GM12875 (cell line): Measurements from ENCODE around the gene PCDH15.
"Not testable (repeated sequence)": the region's sequence is repeated elsewhere in the genome, so short reads cannot be mapped to it uniquely, and the experiment has no call there.

Source experiments
- H3K4me3 ChIP-seq: one replicate; pipeline ENCODE4 v1.5.1; 2011; ENCODE audit warnings: low read depth, low read length, control low read depth
- TF ChIP-seq, protein P1 (sequence below): IDR thresholded peaks from 2 replicates; pipeline ENCODE4 v1.5.1; 2011; ENCODE audit warnings: low read depth, mild to moderate bottlenecking, control low read depth, inconsistent platforms, low read length, moderate library complexity, borderline replicate concordance; ENCODE audit not compliant: insufficient read depth

Gene PCDH15

DNA sequence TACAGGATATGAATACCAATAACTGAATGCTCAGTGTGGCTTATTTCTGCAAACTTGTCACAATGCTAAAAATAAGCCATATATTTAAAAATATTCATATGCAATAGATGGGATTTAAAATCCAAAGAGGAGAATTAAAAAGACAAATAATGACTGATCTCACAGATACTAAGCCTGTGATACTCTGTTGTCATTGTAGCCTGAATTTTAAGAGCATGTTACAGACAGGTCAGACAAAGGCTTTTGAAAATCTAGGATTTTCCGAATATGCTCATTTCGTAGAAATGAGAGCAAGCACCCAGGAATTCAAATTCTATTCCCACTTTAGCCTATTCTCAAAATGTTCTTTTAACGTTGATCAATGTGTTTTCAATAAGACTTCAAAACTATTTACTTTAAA lies 269.7 kb downstream of the PCDH15 start:
- TF ChIP-seq, protein P1, sequence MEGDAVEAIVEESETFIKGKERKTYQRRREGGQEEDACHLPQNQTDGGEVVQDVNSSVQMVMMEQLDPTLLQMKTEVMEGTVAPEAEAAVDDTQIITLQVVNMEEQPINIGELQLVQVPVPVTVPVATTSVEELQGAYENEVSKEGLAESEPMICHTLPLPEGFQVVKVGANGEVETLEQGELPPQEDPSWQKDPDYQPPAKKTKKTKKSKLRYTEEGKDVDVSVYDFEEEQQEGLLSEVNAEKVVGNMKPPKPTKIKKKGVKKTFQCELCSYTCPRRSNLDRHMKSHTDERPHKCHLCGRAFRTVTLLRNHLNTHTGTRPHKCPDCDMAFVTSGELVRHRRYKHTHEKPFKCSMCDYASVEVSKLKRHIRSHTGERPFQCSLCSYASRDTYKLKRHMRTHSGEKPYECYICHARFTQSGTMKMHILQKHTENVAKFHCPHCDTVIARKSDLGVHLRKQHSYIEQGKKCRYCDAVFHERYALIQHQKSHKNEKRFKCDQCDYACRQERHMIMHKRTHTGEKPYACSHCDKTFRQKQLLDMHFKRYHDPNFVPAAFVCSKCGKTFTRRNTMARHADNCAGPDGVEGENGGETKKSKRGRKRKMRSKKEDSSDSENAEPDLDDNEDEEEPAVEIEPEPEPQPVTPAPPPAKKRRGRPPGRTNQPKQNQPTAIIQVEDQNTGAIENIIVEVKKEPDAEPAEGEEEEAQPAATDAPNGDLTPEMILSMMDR, result no peak
- no peak overlapping the region for H3K4me3 ChIP-seq

DNA sequence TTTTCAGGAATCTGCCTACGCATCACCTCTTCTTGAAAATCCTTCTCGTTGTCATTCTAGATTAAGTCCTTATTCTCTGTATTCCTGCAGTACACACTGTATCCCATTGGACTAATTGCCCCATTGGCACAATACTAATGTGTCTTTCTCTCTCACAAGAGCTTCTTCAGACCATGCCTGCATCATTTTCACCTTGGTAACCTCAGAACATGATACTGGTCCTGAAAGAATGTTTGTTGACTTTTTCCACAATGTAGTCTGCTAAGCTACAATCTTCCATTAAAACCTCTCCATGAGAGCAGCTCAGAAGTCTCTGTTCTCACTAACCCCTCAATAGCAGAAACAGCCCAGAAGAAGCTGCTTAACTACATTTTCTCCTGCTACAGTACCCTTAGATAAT lies 270.7 kb downstream of the PCDH15 start:
- H3K4me3 ChIP-seq, result no peak overlapping the region
- TF ChIP-seq, protein P1, result no peak

DNA sequence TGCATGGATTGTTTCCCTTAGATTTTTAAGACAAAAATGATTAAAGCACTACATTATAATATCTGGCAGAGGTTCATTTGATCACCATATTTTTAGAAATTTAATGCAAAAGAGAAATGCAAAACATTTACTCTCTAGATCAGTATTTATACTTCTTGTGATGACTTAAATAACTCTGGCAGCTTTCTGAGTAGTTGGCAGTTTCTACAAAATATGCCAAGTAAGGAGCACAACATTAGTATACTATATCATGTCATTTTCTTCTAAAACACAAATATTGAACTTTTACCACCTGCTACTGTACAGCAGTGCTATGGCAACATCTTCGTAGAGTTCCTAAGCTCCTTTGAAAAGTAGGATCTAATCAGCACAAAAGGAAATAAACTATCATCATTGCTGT lies 275.2 kb downstream of the PCDH15 start:
- H3K4me3 ChIP-seq, result no peak overlapping the region
- TF ChIP-seq, protein P1, result no peak

DNA sequence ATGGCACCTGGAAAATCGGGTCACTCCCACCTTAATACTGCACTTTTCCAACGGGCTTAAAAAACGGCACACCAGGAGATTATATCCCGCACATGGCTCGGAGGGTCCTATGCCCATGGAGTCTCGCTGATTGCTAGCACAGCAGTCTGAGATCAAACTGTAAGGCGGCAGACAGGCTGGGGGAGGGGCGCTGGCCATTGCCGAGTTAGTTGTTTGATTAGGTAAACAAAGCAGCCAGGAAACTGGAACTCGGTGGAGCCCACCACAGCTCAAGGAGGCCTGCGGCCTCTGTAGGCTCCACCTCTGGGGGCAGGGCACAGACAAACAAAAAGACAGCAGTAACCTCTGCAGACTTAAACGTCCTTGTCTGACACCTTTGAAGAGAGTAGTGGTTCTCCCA lies 285.8 kb downstream of the PCDH15 start:
- not testable (repeated sequence) for H3K4me3 ChIP-seq

DNA sequence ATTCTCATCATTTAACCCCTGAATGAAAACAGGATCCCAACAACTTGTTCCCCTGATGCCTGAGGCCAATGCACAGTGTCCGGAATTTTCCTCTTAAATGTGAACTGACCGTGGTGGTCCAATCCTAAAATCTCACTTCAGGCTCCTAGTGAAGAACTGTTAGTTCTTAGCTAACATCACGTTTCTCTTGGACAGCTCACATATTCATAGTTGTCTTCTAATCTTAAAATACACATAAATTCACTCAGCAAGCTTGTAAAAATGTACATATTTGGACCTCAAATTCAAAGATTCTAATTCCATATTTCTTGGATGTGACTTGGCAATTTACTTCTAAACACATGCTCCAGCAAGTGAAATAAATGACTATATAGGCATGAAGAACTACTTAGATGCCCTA lies 297.2 kb downstream of the PCDH15 start:
- H3K4me3 ChIP-seq, result no peak overlapping the region
- TF ChIP-seq, protein P1, result no peak

DNA sequence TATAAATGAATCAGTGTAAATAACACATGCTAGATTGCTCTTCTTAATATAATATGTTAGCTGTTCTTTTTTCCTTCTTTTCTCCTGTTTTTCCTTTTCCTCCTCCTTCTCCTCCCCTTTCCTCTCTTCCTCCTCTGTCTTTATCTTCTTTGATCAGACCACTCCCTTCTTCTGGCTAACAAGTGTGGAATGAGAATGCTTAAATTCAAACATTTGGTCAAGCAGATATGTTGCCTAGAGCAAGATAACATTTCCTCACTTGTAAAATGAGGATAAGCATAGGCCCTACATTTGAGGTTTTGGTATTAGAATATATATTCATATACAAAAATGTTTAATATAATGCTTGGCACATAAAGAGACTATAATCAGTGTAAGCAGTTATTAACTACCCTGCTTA lies 299.1 kb downstream of the PCDH15 start:
- TF ChIP-seq, protein P1, result no peak
- no peak overlapping the region for H3K4me3 ChIP-seq

DNA sequence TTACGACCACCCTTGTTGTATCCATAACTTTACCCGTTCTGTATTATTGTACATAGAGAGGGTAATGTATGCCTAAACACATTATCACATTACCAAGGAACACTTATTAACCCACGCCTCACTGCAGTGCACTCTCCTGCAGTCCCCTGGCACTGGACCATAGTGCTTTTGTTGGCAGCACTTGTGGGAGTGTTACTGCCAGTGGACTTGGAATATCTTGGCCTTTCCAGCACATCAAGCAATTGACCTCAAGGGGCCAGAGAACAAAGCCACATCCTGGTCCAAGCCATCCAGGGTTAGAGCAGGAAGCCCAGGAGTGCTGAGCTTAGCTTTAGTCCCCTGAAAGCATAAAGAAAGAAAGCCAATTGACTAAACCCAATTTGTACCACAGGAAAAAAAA lies 304.2 kb downstream of the PCDH15 start:
- TF ChIP-seq, protein P1, result no peak
- no peak overlapping the region for H3K4me3 ChIP-seq

DNA sequence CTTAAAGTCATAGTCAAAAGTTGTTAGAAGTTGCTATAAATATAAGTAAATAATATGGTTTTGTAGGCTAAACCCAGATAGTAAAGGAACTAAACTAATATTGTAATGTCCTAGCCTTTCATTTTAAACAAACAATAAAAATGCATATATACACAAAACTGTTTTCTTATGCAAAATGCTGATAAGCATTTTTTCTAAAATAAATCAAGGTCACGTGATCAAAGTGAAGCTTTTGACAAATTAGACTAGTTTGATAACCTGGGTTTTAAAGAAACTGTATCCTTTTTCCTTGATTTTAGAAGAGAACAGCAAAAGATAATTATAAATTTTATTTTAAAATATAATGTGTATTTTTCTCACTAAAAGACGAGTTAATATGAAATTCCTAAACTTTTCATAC lies 313.3 kb downstream of the PCDH15 start:
- no peak overlapping the region for H3K4me3 ChIP-seq
- TF ChIP-seq, protein P1, result no peak
